Mammary epithelial cell (primary cell): ENCODE measurements around the gene GTSF1L.
"Not testable (repeated sequence)": the region's sequence is repeated elsewhere in the genome, so short reads cannot be mapped to it uniquely, and the experiment has no call there.

Experiments
- CTCF ChIP-seq, 2 donors: IDR thresholded peaks in 1 of 2; conservative IDR thresholded peaks in 1 of 2; 2 replicates each; pipeline ENCODE4 v1.5.1; 2011 to 2012; ENCODE audit warnings: inconsistent platforms in 2 of 2, low read length in 2 of 2, mild to moderate bottlenecking in 2 of 2, control low read depth in 1 of 2, low read depth in 1 of 2; ENCODE audit not compliant: insufficient read depth in 1 of 2; ENCODE audit errors: extremely low read depth in 1 of 2
- EZH2 ChIP-seq: IDR thresholded peaks from 2 replicates; pipeline ENCODE4 v1.6.1; 2012; ENCODE audit warnings: low read length, inconsistent platforms, borderline replicate concordance

DNA sequence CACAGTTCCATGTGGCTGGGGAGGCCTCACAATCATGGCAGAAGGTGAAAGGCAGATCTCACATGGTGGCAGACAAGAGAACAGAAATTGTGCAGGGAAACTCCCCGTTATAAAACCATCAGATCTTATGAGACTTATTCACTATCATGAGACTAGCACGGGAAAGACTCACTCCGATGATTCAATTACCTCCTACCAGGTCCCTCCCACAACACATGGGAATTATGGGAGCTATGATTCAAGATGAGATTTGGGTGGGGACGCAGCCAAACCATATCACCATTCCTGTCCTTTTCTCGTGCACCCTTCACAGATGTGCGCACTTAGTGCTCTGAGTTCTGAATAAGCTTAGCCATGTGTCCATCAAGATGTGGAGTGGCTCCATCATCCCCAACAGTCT lies 31.1 kb upstream of the GTSF1L start:
- TF ChIP-seq EZH2; CTCF (conservative IDR thresholded peaks at IDR 0.05 in 1 of 2, IDR thresholded peaks at IDR 0.05 in 1 of 2; ENCODE audit: extremely low read depth in 1 of 2, insufficient read depth in 1 of 2, low read depth in 1 of 2, low read length in 2 of 2): not testable (repeated sequence)
